Activated effector memory CD4-positive, alpha-beta T cell treated with anti-CD3 and anti-CD28 coated beads, Interleukin-2, amount 50 U/mL, for 16 hours (primary cell): ENCODE data around the gene LSM14A.
"Not testable (repeated sequence)": the region's sequence is repeated elsewhere in the genome, so short reads cannot be mapped to it uniquely, and the experiment has no call there.

ENCODE experiments used
- DNase-seq: peaks from one replicate; pipeline ENCODE4 v3.0.0-alpha.2; 2020

The LSM14A gene

GRCh38 chr19:34232566-34233481 is 60.5 kb downstream of the LSM14A start:
- no peak for DNase-seq

GRCh38 chr19:34235425-34235940 is 63.2 kb downstream of the LSM14A start:
- no peak for DNase-seq

GRCh38 chr19:34236035-34236987 is 64.0 kb downstream of the LSM14A start:
- no peak for DNase-seq

- no peak for DNase-seq
Measured at GRCh38 chr19:34237283-34237682, 65.0 kb downstream of the LSM14A start.

GRCh38 chr19:34237939-34238338 is 65.6 kb downstream of the LSM14A start:
- DNase-seq, result no peak

- no peak for DNase-seq
Measured at GRCh38 chr19:34241513-34242337, 69.4 kb downstream of the LSM14A start.

- not testable (repeated sequence) for DNase-seq
Measured at GRCh38 chr19:34243138-34243875, 71.0 kb downstream of the LSM14A start.

GRCh38 chr19:34243876-34244578 is 71.7 kb downstream of the LSM14A start:
- DNase-seq, result no peak

GRCh38 chr19:34244611-34245299 is 72.5 kb downstream of the LSM14A start:
- DNase-seq, result no peak

GRCh38 chr19:34246340-34246739 is 74.0 kb downstream of the LSM14A start:
- no peak for DNase-seq

GRCh38 chr19:34248941-34249340 is 76.6 kb downstream of the LSM14A start:
- DNase-seq, result no peak

GRCh38 chr19:34253167-34253566 is 80.9 kb downstream of the LSM14A start:
- not testable (repeated sequence) for DNase-seq

GRCh38 chr19:34253681-34254045 is 81.4 kb downstream of the LSM14A start:
- DNase-seq, result not testable (repeated sequence)

- DNase-seq, result peak; percentile 94
Measured at GRCh38 chr19:34254046-34254697, 81.9 kb downstream of the LSM14A start, which contains the start of gene GARRE1. Gene GARRE1 (plus strand): TSS chr19:34254554. CDS start chr19:34300474, 45,920 bp downstream.

- peak; percentile 71 for DNase-seq
Measured at GRCh38 chr19:34254698-34255432, 82.6 kb downstream of the LSM14A start.

- no peak for DNase-seq
Measured at GRCh38 chr19:34255546-34255945, 83.2 kb downstream of the LSM14A start.

- DNase-seq, result no peak
Measured at GRCh38 chr19:34256835-34257558, 84.7 kb downstream of the LSM14A start.

GRCh38 chr19:34257559-34257924 is 85.2 kb downstream of the LSM14A start:
- no peak for DNase-seq
